GM21529 (cell line): ENCODE results near the gene RIPOR2.
"Not testable (repeated sequence)": the region's sequence is repeated elsewhere in the genome, so short reads cannot be mapped to it uniquely, and the experiment has no call there.

Experiments
- ATAC-seq: cut with Tn5 transposase; IDR thresholded peaks from one replicate; pipeline ENCODE4 v1.9.1; 2021; ENCODE audit not compliant: unreplicated experiment

RIPOR2 gene

DNA sequence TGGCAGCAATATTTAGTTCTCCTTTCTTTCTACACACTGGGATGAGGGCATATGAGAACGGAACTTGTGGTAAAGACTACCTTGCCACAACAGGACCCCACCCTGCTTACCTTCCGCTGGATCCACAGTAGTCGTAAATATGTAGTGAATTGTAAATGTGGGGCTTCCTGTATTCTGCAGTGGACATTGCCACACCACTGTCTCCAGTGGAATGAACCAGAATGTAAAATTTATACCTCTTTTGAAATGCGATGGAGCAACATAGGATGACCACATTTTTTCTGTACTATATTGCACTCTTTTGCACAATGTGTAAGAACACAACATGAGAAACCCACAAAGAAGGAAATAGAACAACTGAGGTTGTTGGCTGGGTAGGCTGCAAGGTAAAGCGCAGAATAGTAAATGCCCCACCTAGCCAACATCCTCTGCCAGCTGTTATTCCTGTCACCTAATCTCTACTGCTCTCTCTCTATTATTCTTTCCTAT is 16.1 kb upstream of the RIPOR2 start:
- ATAC-seq: no peak

DNA sequence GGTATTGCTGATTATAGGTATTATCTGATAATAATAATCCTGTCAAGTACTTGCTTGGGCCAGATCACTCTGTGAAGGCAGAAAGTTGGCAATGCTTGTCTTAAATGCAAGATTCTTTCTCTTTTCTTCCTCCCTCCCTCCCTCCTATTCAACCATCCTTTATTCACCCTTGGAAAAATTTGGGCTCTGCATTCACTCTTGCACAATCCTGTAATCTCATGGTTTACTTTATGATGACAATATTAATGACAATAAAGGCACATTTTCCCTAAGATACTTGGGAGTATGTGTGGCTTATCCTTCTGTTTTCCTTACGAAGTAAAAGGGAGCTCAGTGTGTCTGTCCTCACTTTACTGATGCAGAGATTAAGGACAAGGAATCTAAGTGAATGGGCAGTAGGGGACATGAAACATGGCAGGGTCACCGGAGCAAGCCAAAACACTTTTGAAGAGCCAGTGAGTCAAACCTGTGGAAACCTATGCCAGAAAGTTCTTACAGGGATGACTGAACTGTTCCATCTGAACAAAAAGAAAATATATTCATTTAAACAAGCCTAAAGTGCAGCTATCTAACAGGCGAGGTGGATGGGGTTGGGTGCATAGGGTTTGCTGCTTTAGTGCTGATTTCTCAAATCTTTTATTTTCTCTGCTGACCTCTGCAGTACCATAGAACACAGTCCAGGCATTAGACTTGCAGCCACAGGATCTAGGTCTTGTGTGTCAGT is 14.6 kb upstream of the RIPOR2 start:
- ATAC-seq: no peak

GRCh38 chr6:24949020-24949569 is 13.3 kb upstream of the RIPOR2 start:
- ATAC-seq: peak; percentile 94

DNA sequence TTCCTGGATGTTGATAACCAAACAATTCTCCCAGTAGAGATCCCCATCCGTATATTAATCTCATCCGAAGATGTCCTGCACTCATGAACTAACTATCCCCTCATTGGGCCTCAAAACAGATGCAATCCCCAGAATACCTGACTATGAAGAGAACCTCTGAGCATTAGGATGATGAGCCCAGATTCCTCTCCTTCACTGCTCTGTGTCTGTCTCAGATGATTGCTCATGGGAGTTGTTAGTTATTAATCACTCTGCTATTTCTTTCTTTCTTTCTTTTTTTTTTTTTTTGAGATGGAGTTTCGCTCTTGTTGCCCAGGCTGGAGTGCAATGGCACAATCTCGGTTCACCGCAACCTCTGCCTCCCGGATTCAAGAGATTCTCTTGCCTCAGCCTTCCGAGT is 12.5 kb upstream of the RIPOR2 start:
- not testable (repeated sequence) for ATAC-seq

DNA sequence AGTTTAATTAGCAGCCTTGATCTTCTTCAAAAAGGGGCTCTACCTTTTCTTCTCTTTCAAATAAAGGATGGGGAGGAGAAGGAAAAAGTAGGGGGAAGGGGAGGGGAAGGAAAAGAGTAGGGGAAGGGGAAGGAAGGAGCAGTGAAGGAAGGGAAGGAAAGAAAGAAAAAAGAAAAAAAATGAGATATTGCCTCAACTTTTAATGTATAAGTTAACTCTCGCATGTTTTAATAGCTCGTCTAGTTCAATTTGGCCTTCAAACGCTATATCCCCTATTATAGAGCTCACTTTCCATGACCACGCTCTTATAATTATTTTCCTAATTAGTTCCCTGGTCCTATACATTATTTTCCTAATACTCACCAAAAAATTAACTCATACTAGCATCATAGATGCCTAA is 11.9 kb upstream of the RIPOR2 start:
- no peak for ATAC-seq

DNA sequence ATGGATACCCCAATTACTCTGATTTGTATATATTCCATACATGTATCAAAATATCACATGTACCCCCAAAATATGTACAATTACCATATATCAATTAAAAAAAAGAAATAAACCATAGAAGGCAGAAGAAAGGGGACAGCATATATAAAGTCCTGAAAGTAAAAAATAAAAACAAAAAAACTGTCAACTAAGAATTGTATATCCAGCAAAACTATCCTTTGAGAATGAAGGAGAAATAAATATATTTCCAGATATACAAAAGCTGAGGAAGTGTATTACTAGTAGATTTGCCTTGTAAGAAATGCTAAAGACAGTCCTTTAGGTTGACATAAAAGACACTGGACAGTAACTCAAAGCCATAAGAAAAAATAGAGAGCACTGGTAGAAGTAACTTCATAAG is 9.3 kb upstream of the RIPOR2 start:
- ATAC-seq: no peak

DNA sequence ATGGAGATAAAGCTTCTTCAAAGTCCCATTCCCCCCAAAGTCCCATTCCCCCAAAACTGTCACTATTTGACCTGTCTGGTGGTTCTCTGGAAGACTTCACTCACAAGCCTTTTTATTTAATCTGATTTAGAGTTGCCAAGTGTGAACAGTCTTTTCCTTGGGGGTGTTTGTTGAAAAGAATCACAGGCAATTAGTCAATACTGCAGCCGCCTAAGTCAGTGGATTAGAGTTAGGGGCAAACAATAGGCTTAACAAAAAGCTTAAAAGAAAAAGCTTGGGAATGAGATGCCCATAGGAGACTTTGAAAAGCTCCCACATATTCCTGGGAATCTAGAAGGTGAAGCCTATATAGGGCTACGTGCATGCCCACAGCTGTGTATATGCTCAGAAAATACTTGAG is 8.0 kb upstream of the RIPOR2 start:
- no peak for ATAC-seq

- no peak for ATAC-seq
Observed at GRCh38 chr6:24940311-24940917, 4.7 kb upstream of the RIPOR2 start.

DNA sequence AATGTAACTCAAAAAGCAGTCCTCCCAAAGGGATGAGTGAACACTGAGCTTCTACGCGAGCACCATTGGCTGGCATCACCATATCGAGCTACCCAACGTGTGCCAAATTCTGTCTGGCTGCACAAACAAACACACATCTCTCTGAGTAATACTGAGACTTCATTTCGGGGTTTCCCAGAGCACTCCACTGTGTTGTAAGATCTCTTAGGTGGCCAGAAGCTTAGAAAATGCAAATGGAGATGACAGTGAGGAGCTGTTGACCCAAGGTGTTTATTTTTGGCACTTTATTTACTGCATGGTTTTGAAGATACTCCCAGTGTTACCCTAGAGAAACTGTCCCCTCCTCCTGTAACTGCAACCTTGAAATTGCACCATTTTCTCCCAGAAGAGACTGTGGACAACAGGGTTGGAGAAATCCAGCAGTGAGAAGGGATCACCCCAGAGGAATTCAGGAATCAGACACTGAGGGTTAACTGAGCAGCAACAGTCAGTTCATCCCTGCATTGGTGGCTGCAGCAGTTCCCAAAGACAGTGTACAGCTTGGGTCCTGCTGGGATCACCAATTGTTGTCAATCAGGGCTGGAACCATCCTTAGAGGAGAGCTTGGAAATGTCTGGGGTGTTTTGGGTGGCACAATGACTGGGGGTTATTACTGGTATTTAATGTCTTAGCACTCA is 1.0 kb upstream of the RIPOR2 start:
- ATAC-seq: peak; percentile 72

DNA sequence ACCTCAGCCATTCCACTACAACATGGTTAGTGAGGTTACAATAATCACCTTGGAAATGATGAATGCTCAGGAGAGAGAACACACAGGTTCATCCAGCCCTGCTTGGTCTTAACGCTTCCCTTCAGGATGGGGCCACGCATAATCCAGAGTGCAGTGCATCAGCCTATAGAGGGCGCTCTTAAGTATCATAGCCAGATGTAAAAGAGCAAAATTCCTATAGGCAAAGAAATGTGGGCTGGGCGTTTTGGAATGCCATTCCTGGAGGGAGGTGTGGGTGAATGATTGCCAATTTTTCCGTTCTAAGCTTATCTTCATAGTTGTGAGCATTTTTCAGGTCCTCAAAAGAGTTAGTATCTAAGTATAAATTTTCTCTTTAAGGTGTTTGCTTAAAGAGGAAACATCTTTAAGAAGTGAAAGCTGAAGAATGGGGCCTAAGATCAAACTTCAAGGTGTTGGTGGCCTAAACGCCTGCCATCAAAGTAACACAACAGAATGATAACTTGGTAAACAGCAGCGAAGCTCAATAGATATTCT is 1.8 kb downstream of the RIPOR2 start:
- ATAC-seq: no peak

- no peak for ATAC-seq
Observed at GRCh38 chr6:24933266-24933665, 2.5 kb downstream of the RIPOR2 start.

DNA sequence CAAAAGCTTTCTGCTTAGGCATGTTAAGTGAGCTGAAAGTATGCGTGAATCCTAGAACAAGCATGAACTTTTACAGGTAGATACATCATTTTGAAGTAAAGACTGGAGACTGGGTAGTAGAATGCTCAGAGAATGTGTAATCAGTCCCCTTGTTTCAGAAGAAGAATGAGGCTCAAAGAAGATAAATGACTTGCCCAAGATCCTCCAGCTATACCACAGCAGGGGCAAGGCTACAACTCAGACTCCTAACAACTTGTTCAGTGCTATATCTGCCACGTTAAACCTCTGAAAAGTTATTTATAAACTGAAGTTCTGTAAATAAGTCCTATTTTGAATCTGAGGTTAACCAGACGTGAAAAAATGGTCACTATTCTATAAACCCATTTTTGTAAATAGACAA is 2.9 kb downstream of the RIPOR2 start:
- peak; percentile 31 for ATAC-seq

DNA sequence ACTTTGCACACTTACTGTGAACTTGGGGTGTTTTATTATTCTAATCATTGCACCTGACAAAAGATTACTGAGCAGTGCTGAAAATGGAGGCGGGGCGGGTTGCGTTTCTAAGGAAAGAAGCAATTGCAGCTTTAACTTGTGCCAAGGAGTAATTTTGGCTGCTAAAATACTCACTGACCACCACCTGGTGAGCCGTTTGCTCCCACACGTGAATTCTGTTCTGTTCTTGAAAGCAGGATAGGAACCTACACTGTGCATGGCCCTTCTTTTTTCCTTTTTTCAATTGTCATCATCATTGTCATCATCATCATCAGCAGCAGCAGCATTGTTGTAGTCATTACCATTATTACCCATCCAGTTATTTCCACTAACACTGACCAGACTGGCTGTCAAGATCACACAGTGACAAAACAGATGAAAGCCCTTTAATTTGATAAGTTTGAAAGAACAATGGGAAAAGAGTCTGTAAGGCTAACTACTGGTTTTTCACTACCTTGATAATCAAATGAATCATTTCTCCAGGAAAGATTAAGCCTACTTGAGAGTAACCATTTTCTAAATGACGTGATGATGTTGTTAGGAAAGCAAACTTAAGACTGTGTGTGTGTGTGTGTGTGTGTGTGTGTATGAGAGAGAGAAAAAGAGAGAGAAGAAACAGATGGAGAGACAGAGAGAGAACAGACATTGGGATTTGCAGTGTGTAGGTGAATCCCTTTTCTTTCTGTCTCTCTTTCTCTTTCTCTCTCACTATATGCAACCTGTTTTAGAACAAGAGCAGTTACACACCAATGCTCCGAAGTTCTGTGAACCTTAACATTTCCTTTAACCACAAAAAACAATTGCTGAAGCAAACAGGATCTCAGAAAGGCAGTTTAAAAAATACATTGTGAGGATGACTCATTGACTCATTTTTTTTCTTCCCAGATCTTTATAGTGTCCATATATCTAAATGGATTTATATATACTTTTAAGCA is 3.8 kb downstream of the RIPOR2 start:
- peak; percentile 23 for ATAC-seq

DNA sequence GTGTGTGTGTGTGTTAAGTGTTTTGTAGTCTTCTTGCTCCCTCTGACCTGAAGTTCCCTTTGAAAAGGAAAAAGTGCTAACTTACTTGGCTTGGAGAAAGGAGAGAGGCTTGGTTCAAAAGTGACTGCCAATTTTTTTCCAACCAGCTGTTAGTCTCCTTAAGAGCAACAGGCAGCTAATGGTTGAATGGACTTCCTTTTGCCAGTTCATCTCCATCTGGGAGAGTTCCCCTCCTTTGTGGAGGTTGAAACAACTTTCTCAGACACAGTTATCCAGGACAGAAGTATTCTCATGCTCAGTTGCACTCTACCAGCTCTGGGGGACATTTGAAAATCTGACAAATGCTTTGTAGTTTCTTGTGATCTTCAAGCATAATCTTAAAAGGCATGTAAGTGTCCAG is 4.5 kb downstream of the RIPOR2 start:
- ATAC-seq: no peak

DNA sequence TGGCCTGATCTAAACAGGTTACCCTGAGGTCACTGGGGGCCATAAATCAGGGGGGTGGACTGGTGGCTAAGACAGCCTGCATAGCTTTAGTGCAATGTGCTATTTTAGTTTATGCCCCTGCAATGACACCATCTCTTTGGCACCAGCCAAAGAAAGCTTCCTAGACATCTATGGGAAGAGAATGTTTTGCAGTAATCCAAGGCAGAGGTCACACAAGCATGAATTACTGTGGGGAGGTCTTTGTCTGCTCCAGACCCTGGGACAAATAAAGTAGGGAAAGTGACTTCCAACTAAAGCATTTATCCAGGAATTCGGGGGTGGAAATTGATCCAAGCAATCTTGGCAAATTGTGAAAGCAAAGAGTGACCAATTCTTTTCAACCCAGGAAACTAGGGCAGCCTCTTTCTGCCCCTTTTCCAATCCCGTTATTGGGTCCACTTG is 5.3 kb downstream of the RIPOR2 start:
- ATAC-seq: no peak

DNA sequence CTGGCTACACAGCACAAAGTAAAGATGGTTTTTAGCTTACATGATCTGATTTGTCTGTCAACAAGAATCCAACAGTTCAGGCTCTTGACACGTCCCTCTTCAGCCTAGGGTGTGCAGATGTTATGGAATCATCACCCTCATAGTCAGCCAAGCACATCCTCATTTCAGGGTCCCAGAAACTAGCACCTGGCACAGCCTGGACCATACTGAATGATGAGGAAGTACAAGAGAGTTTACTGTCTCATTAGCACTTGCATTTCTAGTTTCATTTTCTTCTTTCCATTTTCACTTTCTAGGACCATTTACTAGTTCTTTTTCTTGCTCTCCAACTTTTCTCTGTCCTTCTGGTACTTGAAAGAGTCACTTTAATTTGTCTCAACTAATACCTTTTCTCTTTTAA is 6.5 kb downstream of the RIPOR2 start:
- ATAC-seq: peak; percentile 39

GRCh38 chr6:24927985-24928745 is 7.6 kb downstream of the RIPOR2 start:
- peak; percentile 19 for ATAC-seq

- no peak for ATAC-seq
Observed at GRCh38 chr6:24927277-24927955, 8.3 kb downstream of the RIPOR2 start.

DNA sequence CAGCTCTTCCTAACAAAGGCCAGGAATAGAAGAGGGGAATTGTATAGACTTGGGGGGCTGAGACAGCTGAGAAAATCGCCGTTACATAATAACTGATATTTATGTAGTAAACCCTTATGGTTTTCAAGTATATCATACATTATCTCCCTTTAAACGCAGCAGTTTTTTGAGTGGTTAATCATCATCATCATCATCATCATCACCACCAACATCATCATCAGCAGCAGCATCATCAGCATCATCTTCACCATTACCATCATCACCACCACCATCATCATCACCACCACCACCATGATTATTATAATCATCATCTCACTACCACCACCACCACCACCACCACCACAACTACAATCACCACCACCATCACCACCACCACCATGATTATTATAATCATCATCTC is 9.1 kb downstream of the RIPOR2 start:
- ATAC-seq: not testable (repeated sequence)
